OCI-LY1 (cell line): ENCODE measurements around the gene SYNPO2.

Experiments
- H2AFZ ChIP-seq: fragments of 200-600 bp; sonication (generic), shearing (Covaris generic); 2 replicates; pipeline ENCODE4 v1.6.0; 2014; ENCODE audit warnings: antibody characterized with exemption, mild to moderate bottlenecking, low read length
- H3F3A ChIP-seq: fragments of 200-600 bp; sonication (generic), shearing (Covaris generic); 2 replicates; pipeline ENCODE4 v1.6.0; 2014; ENCODE audit warnings: mild to moderate bottlenecking, antibody characterized with exemption, low read length, moderate library complexity; ENCODE audit not compliant: insufficient read depth
- H3K27ac ChIP-seq: fragments of 200-600 bp; sonication (generic); 2 replicates; pipeline ENCODE4 v1.5.1; 2014; ENCODE audit warnings: low read length, mixed run types, mild to moderate bottlenecking, low read depth; ENCODE audit not compliant: poor library complexity, severe bottlenecking
- H3K27me3 ChIP-seq: fragments of 200-600 bp; sonication (generic); 2 replicates; pipeline ENCODE4 v1.6.0; 2014; ENCODE audit warnings: antibody characterized with exemption, mild to moderate bottlenecking, low read length, moderate library complexity; ENCODE audit not compliant: insufficient read depth
- H3K36me3 ChIP-seq: fragments of 200-600 bp; sonication (generic); 2 replicates; pipeline ENCODE4 v1.6.1; 2014; ENCODE audit warnings: mild to moderate bottlenecking, antibody characterized with exemption, low read length, moderate library complexity, mixed read lengths; ENCODE audit not compliant: insufficient read depth
- H3K4me1 ChIP-seq: fragments of 200-600 bp; sonication (generic); 2 replicates; pipeline ENCODE4 v1.5.1; 2014; ENCODE audit warnings: mild to moderate bottlenecking, low read length, moderate library complexity; ENCODE audit not compliant: insufficient read depth, severe bottlenecking
- H3K4me2 ChIP-seq: fragments of 200-600 bp; sonication (generic), shearing (Covaris generic); 2 replicates; pipeline ENCODE4 v1.6.1; 2014; ENCODE audit warnings: low read length
- H3K4me3 ChIP-seq: fragments of 200-600 bp; sonication (generic); 2 replicates; pipeline ENCODE4 v1.5.1; 2014; ENCODE audit warnings: low read length, low read depth, mild to moderate bottlenecking, mixed read lengths; ENCODE audit not compliant: poor library complexity, severe bottlenecking
- H3K79me2 ChIP-seq: fragments of 200-600 bp; shearing (Covaris generic); 2 replicates; pipeline ENCODE4 v1.6.1; 2016; ENCODE audit warnings: mixed run types, low read length, mixed read lengths; ENCODE audit not compliant: insufficient read depth
- H3K9ac ChIP-seq: fragments of 200-600 bp; sonication (generic), shearing (Covaris generic); 2 replicates; pipeline ENCODE4 v1.6.1; 2014; ENCODE audit warnings: mild to moderate bottlenecking, low read length, mixed read lengths
- H3K9me2 ChIP-seq: fragments of 200-600 bp; sonication (generic), shearing (Covaris generic); 2 replicates; pipeline ENCODE4 v1.6.1; 2014; ENCODE audit warnings: low read depth, mild to moderate bottlenecking, low read length, mixed read lengths
- H3K9me3 ChIP-seq: fragments of 200-600 bp; shearing (Covaris generic); 2 replicates; pipeline ENCODE4 v1.6.1; 2014; ENCODE audit warnings: low read length, mixed read lengths
- H4K20me1 ChIP-seq: fragments of 200-600 bp; sonication (generic), shearing (Covaris generic); 2 replicates; pipeline ENCODE4 v1.6.0; 2016; ENCODE audit warnings: mild to moderate bottlenecking, low read length; ENCODE audit not compliant: insufficient read depth
- EZH2 ChIP-seq: fragments of 200-600 bp; sonication (generic), shearing (Covaris generic); IDR thresholded peaks from 2 replicates; pipeline ENCODE4 v1.8.0; 2017; ENCODE audit warnings: borderline replicate concordance, mixed run types, mild to moderate bottlenecking, antibody characterized with exemption, low read length, moderate library complexity, mixed read lengths
- TF ChIP-seq, protein P1 (sequence below): fragments of 200-600 bp; sonication (generic), shearing (Covaris generic); IDR thresholded peaks from 2 replicates; pipeline ENCODE4 v1.5.1; 2017; ENCODE audit warnings: mild to moderate bottlenecking, antibody characterized with exemption, low read length, moderate library complexity, mixed read lengths

SYNPO2 gene

DNA sequence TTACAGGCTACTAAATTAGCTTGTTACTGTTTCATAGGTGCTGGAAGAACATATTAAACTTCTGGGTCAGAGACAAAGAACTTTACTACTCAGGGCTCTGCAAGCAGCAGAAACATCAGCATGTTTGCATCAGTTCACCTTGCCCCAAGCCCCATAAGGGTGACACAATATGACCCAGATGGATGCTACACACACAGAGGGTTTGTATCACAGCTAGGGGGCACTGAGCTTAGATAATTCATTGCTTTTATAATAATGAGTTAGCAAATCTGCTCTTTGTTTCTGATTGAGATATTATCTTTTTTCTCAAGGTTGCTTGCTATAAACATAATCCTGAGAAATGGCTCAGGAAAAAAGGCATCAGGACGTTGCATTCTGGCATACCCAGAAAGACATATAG, 4.8 kb upstream of the SYNPO2 start:
- H3K27ac ChIP-seq: no peak overlapping the region
- H2AFZ ChIP-seq: no peak overlapping the region
- no peaks in the 10 kb centered on the region for H3K9me3 ChIP-seq
- TF ChIP-seq, protein P1, sequence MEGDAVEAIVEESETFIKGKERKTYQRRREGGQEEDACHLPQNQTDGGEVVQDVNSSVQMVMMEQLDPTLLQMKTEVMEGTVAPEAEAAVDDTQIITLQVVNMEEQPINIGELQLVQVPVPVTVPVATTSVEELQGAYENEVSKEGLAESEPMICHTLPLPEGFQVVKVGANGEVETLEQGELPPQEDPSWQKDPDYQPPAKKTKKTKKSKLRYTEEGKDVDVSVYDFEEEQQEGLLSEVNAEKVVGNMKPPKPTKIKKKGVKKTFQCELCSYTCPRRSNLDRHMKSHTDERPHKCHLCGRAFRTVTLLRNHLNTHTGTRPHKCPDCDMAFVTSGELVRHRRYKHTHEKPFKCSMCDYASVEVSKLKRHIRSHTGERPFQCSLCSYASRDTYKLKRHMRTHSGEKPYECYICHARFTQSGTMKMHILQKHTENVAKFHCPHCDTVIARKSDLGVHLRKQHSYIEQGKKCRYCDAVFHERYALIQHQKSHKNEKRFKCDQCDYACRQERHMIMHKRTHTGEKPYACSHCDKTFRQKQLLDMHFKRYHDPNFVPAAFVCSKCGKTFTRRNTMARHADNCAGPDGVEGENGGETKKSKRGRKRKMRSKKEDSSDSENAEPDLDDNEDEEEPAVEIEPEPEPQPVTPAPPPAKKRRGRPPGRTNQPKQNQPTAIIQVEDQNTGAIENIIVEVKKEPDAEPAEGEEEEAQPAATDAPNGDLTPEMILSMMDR: peak; percentile 45; the same call in 1 of the 2 replicates
- TF ChIP-seq EZH2: no peak
- no peaks in the 10 kb centered on the region for H3K4me1 ChIP-seq
- no peaks in the 10 kb centered on the region for H3K27me3 ChIP-seq
- no peak overlapping the region for H3K4me2 ChIP-seq
- no peaks in the 10 kb centered on the region for H3K79me2 ChIP-seq
- no peaks in the 10 kb centered on the region for H3F3A ChIP-seq
- H4K20me1 ChIP-seq: no peaks in the 10 kb centered on the region
- no peak overlapping the region for H3K9ac ChIP-seq
- no peak overlapping the region for H3K4me3 ChIP-seq
- H3K9me2 ChIP-seq: no peaks in the 10 kb centered on the region
- H3K36me3 ChIP-seq: no peaks in the 10 kb centered on the region

DNA sequence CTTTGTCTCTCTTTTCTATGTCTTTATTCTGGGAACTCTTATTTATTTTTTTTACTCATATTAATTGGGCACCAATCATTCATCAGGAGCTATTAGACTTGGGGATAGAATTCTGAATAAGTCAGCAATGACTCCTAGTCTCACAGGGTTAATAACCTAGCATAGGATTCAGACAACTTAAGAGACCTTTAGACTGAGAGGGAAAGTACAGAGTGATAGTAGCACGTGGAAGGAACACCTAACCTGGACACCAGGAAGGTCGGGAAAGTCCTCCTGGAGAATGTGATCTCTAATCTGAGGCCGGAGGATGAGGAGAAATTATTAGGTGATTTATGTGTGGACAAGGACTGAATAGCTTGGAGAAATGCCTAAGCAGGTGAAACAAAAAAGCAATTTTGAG, 3.9 kb upstream of the SYNPO2 start:
- no peak for TF ChIP-seq EZH2
- TF ChIP-seq, protein P1: no peak
- no peaks in the 10 kb centered on the region for H3F3A ChIP-seq

DNA sequence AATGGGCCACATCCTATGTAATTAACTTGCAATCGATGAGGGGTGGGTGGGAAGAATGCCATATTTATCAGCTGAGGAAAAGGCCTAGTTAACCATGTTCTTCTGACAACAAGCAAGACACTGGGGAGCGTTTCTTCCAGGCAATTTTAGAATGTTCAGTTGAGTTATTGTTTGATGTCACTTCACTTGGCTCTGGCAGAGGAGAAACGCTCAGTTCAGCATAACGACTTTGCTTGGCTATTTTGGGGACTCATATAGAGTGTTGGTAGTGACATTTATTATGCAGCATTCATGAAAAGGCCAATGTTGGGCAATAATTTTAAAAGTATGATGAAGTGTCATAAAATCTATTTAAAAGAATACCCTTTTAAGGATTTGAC, 648 bp downstream of the SYNPO2 start:
- H3F3A ChIP-seq: no peaks in the 10 kb centered on the region
- H3K4me1 ChIP-seq: no peaks in the 10 kb centered on the region
- TF ChIP-seq, protein P1: no peak
- TF ChIP-seq EZH2: no peak
- no peak overlapping the region for H3K4me3 ChIP-seq
- H2AFZ ChIP-seq: no peak overlapping the region
- no peak overlapping the region for H3K9ac ChIP-seq
- H4K20me1 ChIP-seq: no peaks in the 10 kb centered on the region
- H3K36me3 ChIP-seq: no peaks in the 10 kb centered on the region
- no peak overlapping the region for H3K27ac ChIP-seq
- peak overlapping the region; percentile 26; the same call in 1 of the 2 replicates for H3K4me2 ChIP-seq
- H3K27me3 ChIP-seq: no peaks in the 10 kb centered on the region
- no peaks in the 10 kb centered on the region for H3K79me2 ChIP-seq
- H3K9me2 ChIP-seq: no peaks in the 10 kb centered on the region
- no peaks in the 10 kb centered on the region for H3K9me3 ChIP-seq

More for the DNA sequence above, 3.9 kb upstream of the SYNPO2 start:
- Histone ChIP-seq H3K9me3 (no peaks in the 10 kb centered on the region), H2AFZ (no peak overlapping the region), H3K9me2 (no peaks in the 10 kb centered on the region), H3K4me1 (no peaks in the 10 kb centered on the region), H3K4me2 (no peak overlapping the region), H3K36me3 (no peaks in the 10 kb centered on the region), H3K27me3 (no peaks in the 10 kb centered on the region), H3K9ac (no peak overlapping the region), H3K79me2 (no peaks in the 10 kb centered on the region), H3K27ac (no peak overlapping the region), H3K4me3 (no peak overlapping the region), H4K20me1 (no peaks in the 10 kb centered on the region)
